HEK293T (cell line): Measurements from ENCODE around the gene HSDL2.

Experiments used
- BHLHE40 ChIP-seq: fragments of 450-650 bp; IDR thresholded peaks from 2 replicates; pipeline ENCODE4 v1.6.1; 2016; ENCODE audit warnings: mild to moderate bottlenecking, moderate library complexity, borderline replicate concordance
- FOXK2 ChIP-seq: fragments of 450-650 bp; IDR thresholded peaks from 2 replicates; pipeline ENCODE4 v1.6.1; 2016; ENCODE audit warnings: mild to moderate bottlenecking
- FOXM1 ChIP-seq: fragments of 450-650 bp; IDR thresholded peaks from 2 replicates; pipeline ENCODE4 v1.6.1; 2017; ENCODE audit warnings: mild to moderate bottlenecking, borderline replicate concordance
- HDGF ChIP-seq: fragments of 450-650 bp; IDR thresholded peaks from 2 replicates; pipeline ENCODE4 v1.6.1; 2017; ENCODE audit warnings: antibody characterized with exemption, borderline replicate concordance
- NFRKB ChIP-seq: fragments of 450-650 bp; IDR thresholded peaks from 2 replicates; pipeline ENCODE4 v1.6.1; 2016; ENCODE audit warnings: mild to moderate bottlenecking, moderate library complexity
- SP1 ChIP-seq: fragments of 450-650 bp; IDR thresholded peaks from 2 replicates; pipeline ENCODE4 v1.6.1; 2017
- SUZ12 ChIP-seq: fragments of 450-650 bp; IDR thresholded peaks from 2 replicates; pipeline ENCODE4 v1.6.1; 2016; ENCODE audit warnings: mild to moderate bottlenecking

DNA sequence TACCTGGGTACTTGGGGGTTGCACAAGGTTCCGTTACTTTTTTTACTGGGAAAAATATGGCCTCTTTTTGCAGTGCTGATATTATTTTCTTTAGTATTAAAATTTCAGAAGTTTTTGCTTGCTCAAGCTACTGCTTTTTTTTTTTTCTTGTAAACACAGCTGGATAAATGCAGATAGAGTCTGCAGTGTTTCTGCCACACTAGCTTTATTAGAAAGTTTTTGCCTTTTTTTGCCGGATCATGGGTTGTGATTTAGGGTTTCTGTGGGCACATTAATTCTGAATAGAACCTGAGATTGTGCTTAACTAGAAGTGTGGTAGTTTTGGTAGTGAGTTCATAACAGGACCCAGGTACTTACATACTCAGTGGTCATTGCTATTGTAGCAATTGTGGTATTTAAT lies 126.7 kb downstream of the HSDL2 start:
- TF ChIP-seq FOXM1: no peak
- no peak for TF ChIP-seq SP1
- TF ChIP-seq NFRKB: no peak
- TF ChIP-seq HDGF: no peak
- TF ChIP-seq BHLHE40: no peak
- TF ChIP-seq FOXK2: no peak
- TF ChIP-seq SUZ12: no peak
